SK-N-SH treated with all-trans-retinoic acid at 6 μM for 48 hours (cell line): ENCODE results near the gene UCKL1.

Experiments used
- ATAC-seq: fragments of 200-7000 bp; cut with Tn5 transposase; 3 replicates; pipeline ENCODE4 v1.9.1; 2020; ENCODE audit warnings: mild to moderate bottlenecking, moderate library complexity
- ARNTL ChIP-seq: fragments of 450-650 bp; formaldehyde crosslinking; IDR thresholded peaks from 2 replicates; pipeline ENCODE4 v1.5.0; 2020; ENCODE audit warnings: low read depth, mild to moderate bottlenecking, moderate library complexity, borderline replicate concordance
- BACH2 ChIP-seq: fragments of 250-450 bp; sonication (Bioruptor Pico); IDR thresholded peaks from 2 replicates; pipeline ENCODE4 v1.9.0; 2021; ENCODE audit warnings: mild to moderate bottlenecking, borderline replicate concordance
- CREB5 ChIP-seq: fragments of 250-450 bp; sonication (Bioruptor Pico); IDR thresholded peaks from 2 replicates; pipeline ENCODE4 v1.5.1; 2020; ENCODE audit warnings: low read depth, mild to moderate bottlenecking, moderate library complexity
- CSRNP3 ChIP-seq: fragments of 250-450 bp; sonication (Bioruptor Pico); IDR thresholded peaks from 2 replicates; pipeline ENCODE4 v1.5.1; 2021; ENCODE audit warnings: mild to moderate bottlenecking, moderate library complexity
- GLIS3 ChIP-seq: fragments of 250-450 bp; sonication (Bioruptor Pico); IDR thresholded peaks from 2 replicates; pipeline ENCODE4 v1.5.0; 2020; ENCODE audit warnings: mild to moderate bottlenecking, moderate library complexity
- OSR1 ChIP-seq: fragments of 250-450 bp; sonication (Bioruptor Pico); IDR thresholded peaks from 2 replicates; pipeline ENCODE4 v1.8.0; 2022; ENCODE audit warnings: moderate library complexity, mild to moderate bottlenecking, inconsistent platforms
- PATZ1 ChIP-seq: fragments of 250-450 bp; sonication (Bioruptor Pico); IDR thresholded peaks from 2 replicates; pipeline ENCODE4 v1.8.0; 2020; ENCODE audit warnings: mild to moderate bottlenecking, moderate library complexity, borderline replicate concordance
- POU6F1 ChIP-seq: fragments of 250-450 bp; sonication (Bioruptor Pico); IDR thresholded peaks from 2 replicates; pipeline ENCODE4 v1.8.0; 2021; ENCODE audit warnings: low read depth, mild to moderate bottlenecking, moderate library complexity, borderline replicate concordance
- PPARA ChIP-seq: fragments of 250-450 bp; sonication (Bioruptor Pico); IDR thresholded peaks from 2 replicates; pipeline ENCODE4 v1.5.0; 2020; ENCODE audit warnings: mild to moderate bottlenecking, borderline replicate concordance
- RARB ChIP-seq: fragments of 250-450 bp; sonication (Bioruptor Pico); IDR thresholded peaks from 2 replicates; pipeline ENCODE4 v1.8.0; 2021; ENCODE audit warnings: mild to moderate bottlenecking, moderate library complexity
- SNAI2 ChIP-seq: fragments of 250-450 bp; sonication (Bioruptor Pico); IDR thresholded peaks from 2 replicates; pipeline ENCODE4 v1.5.0; 2020; ENCODE audit warnings: mild to moderate bottlenecking, moderate library complexity
- TCF4 ChIP-seq: fragments of 250-450 bp; sonication (Bioruptor Pico); IDR thresholded peaks from 2 replicates; pipeline ENCODE4 v1.8.0; 2021; ENCODE audit warnings: mild to moderate bottlenecking, moderate library complexity, borderline replicate concordance
- TOX ChIP-seq: fragments of 250-450 bp; sonication (Bioruptor Pico); IDR thresholded peaks from 2 replicates; pipeline ENCODE4 v1.8.0; 2021; ENCODE audit warnings: mild to moderate bottlenecking, moderate library complexity, borderline replicate concordance
- ZC3H10 ChIP-seq: fragments of 250-450 bp; sonication (Bioruptor Pico); IDR thresholded peaks from 2 replicates; pipeline ENCODE4 v1.5.1; 2021; ENCODE audit warnings: mild to moderate bottlenecking, moderate library complexity
- ZFP3 ChIP-seq: fragments of 250-450 bp; sonication (Bioruptor Pico); IDR thresholded peaks from 2 replicates; pipeline ENCODE4 v1.5.0; 2020; ENCODE audit warnings: mild to moderate bottlenecking, moderate library complexity
- ZFP30 ChIP-seq: fragments of 450-650 bp; formaldehyde crosslinking; IDR thresholded peaks from 2 replicates; pipeline ENCODE4 v1.5.0; 2022; ENCODE audit warnings: mild to moderate bottlenecking, moderate library complexity
- ZNF565 ChIP-seq: fragments of 450-650 bp; formaldehyde crosslinking; conservative IDR thresholded peaks from 2 replicates; pipeline ENCODE4 v1.5.0; 2020; ENCODE audit warnings: low read depth, mild to moderate bottlenecking, moderate library complexity
- ZNF70 ChIP-seq: fragments of 450-650 bp; formaldehyde crosslinking; IDR thresholded peaks from 2 replicates; pipeline ENCODE4 v1.5.0; 2020; ENCODE audit warnings: mild to moderate bottlenecking, moderate library complexity
- ZNF8 ChIP-seq: fragments of 450-650 bp; formaldehyde crosslinking; IDR thresholded peaks from 2 replicates; pipeline ENCODE4 v1.5.0; 2020; ENCODE audit warnings: mild to moderate bottlenecking, moderate library complexity

The UCKL1 gene

GRCh38 chr20:63908008-63908682 is 48.1 kb downstream of the UCKL1 start:
- ATAC-seq: no peak
- TF ChIP-seq ZC3H10 (CRISPR knock-in tag): no peak
- TF ChIP-seq ZNF8 (CRISPR knock-in tag): no peak
- TF ChIP-seq GLIS3 (CRISPR knock-in tag): no peak
- TF ChIP-seq PATZ1 (CRISPR knock-in tag): no peak
- TF ChIP-seq TOX (CRISPR knock-in tag): no peak
- no peak for TF ChIP-seq PPARA
- TF ChIP-seq POU6F1 (CRISPR knock-in tag): no peak
- no peak for TF ChIP-seq ZNF565
- no peak for TF ChIP-seq ARNTL (CRISPR knock-in tag)
- no peak for TF ChIP-seq OSR1 (CRISPR knock-in tag)
- TF ChIP-seq RARB (CRISPR knock-in tag): no peak
- no peak for TF ChIP-seq ZNF70 (CRISPR knock-in tag)
- TF ChIP-seq CREB5: no peak
- TF ChIP-seq BACH2: no peak
- TF ChIP-seq CSRNP3 (CRISPR knock-in tag): no peak

- TF ChIP-seq SNAI2 (CRISPR knock-in tag) (no peak), GLIS3 (CRISPR knock-in tag) (no peak), PPARA (no peak), POU6F1 (CRISPR knock-in tag) (no peak), TCF4 (CRISPR knock-in tag) (no peak)
- ATAC-seq: no peak
These were observed 52.2 kb downstream of the UCKL1 start for GRCh38 chr20:63903796-63904561.

GRCh38 chr20:63900413-63900812 is 55.8 kb downstream of the UCKL1 start:
- no peak for ATAC-seq
- TF ChIP-seq ZFP3 (CRISPR knock-in tag) (no peak), BACH2 (no peak), ZFP30 (CRISPR knock-in tag) (no peak), CSRNP3 (CRISPR knock-in tag) (no peak)
- TF ChIP-seq, all 23 proteins: peak for 0
